Measurements from ENCODE around the gene IL17RA.

GRCh38 chr22:17074648-17075002 lies 10.2 kb upstream of the IL17RA start:
- TF ChIP-seq EZH2 (IDR thresholded peaks at IDR 0.05; ENCODE audit: insufficient read depth, poor library complexity, severe bottlenecking) (no peak), EZH2phosphoT487 (IDR thresholded peaks at IDR 0.05; ENCODE audit: insufficient read depth, low read depth) (no peak)

All from GM23248 (cell line).